Endothelial cell of umbilical vein (primary cell): ENCODE measurements around the gene SPRYD3. TPM values are rescaled to one million over a fixed set of nuclear protein-coding genes. Genes with fewer than 3 reads are reported as not detected.
"Not testable (repeated sequence)": the region's sequence is repeated elsewhere in the genome, so short reads cannot be mapped to it uniquely, and the experiment has no call there.

ENCODE experiments used
- BruUV-seq: library from RNA; stranded (reverse); fragments of 400-500 nt; replicated peaks from 2 replicates; lab custom pipeline; 2021; lab: Mats Ljungman, UMichigan
- CTCF ChIA-PET: fragments of 300-600, 350-600 bp; sonication (Branson Sonifier 250); formaldehyde crosslinking; loops from one replicate; lab custom pipeline; 2021; ENCODE audit warnings: antibody characterized with exemption, inconsistent platforms; lab: Charles Lee
- POLR2A ChIA-PET: fragments of 300-600, 350-600 bp; sonication (Branson Sonifier 250); formaldehyde crosslinking; loops from one replicate; lab custom pipeline; 2021; ENCODE audit warnings: antibody characterized with exemption, inconsistent platforms; lab: Charles Lee
- DNase-seq: peaks from one replicate; pipeline ENCODE4 v3.0.0-alpha.2; 2011; ENCODE audit warnings: low read depth, low spot score
- FAIRE-seq: peaks from 2 replicates; lab custom pipeline; 2011; peaks lifted over from hg19 to GRCh38; lab: Jason Lieb, UNC
- H2AFZ ChIP-seq: 2 replicates; pipeline ENCODE4 v1.6.0; 2012; ENCODE audit warnings: low read depth, low read length, control low read depth, inconsistent platforms
- H3K27ac ChIP-seq: 2 replicates; pipeline ENCODE4 v1.5.1; 2011; ENCODE audit warnings: low read depth, mild to moderate bottlenecking, control low read depth, low read length, moderate library complexity; ENCODE audit not compliant: insufficient read depth
- H3K27me3 ChIP-seq, 2 experiments: 2 replicates each; pipeline versions ENCODE4 v1.6.0 to v1.6.1; 2011; ENCODE audit warnings: low read length in 2 of 2, mixed read lengths in 1 of 2; ENCODE audit not compliant: control insufficient read depth in 2 of 2, insufficient read depth in 2 of 2
- H3K36me3 ChIP-seq, 2 experiments: 2 replicates in 1 of 2; 3 replicates in 1 of 2; pipeline ENCODE4 v1.5.1; 2011; ENCODE audit warnings: low read length in 2 of 2, mild to moderate bottlenecking in 1 of 2, moderate library complexity in 1 of 2; ENCODE audit not compliant: control insufficient read depth in 2 of 2, insufficient read depth in 2 of 2; ENCODE audit errors: extremely low read depth in 1 of 2
- H3K4me1 ChIP-seq: 3 replicates; pipeline ENCODE4 v1.5.1; 2011; ENCODE audit warnings: mild to moderate bottlenecking, low read length; ENCODE audit not compliant: control insufficient read depth, insufficient read depth; ENCODE audit errors: extremely low read depth
- H3K4me2 ChIP-seq: 2 replicates; pipeline ENCODE4 v1.6.1; 2011; ENCODE audit warnings: low read length, control low read depth, mixed read lengths; ENCODE audit not compliant: insufficient read depth
- H3K4me3 ChIP-seq, 3 experiments: fragments of 200-600 bp in 1 of 3; sonication (generic), shearing (Covaris generic) in 1 of 3; replicated peaks in 1 of 3; 2 replicates each; pipeline ENCODE4 v1.5.1; 2011 to 2016; ENCODE audit warnings: control low read depth in 3 of 3, low read length in 3 of 3, mild to moderate bottlenecking in 2 of 3, inconsistent platforms in 1 of 3, low read depth in 1 of 3, moderate library complexity in 1 of 3; ENCODE audit not compliant: insufficient read depth in 1 of 3
- H3K79me2 ChIP-seq: 2 replicates; pipeline ENCODE4 v1.6.0; 2012; ENCODE audit warnings: low read length, inconsistent platforms; ENCODE audit not compliant: control insufficient read depth, insufficient read depth
- H3K9ac ChIP-seq: replicated peaks from 2 replicates; pipeline ENCODE3; 2011; ENCODE audit warnings: low read length, control low read depth; ENCODE audit not compliant: insufficient read depth; ENCODE audit errors: extremely low read depth
- H3K9me1 ChIP-seq: replicated peaks from 3 replicates; pipeline ENCODE4 v1.6.0; 2011; ENCODE audit warnings: mild to moderate bottlenecking, low read length; ENCODE audit not compliant: control insufficient read depth, insufficient read depth; ENCODE audit errors: extremely low read depth
- H3K9me3 ChIP-seq: replicated peaks from 2 replicates; pipeline ENCODE4 v1.5.1; 2012; ENCODE audit warnings: low read length, inconsistent platforms; ENCODE audit not compliant: control insufficient read depth, insufficient read depth
- H4K20me1 ChIP-seq: replicated peaks from 2 replicates; pipeline ENCODE3; 2011; ENCODE audit warnings: mild to moderate bottlenecking, low read length; ENCODE audit not compliant: control insufficient read depth, insufficient read depth; ENCODE audit errors: extremely low read depth
- CTCF ChIP-seq, 2 donors: IDR thresholded peaks; 1 replicate in 1 of 2; 2 replicates in 1 of 2; pipeline ENCODE4 v1.5.1; 2011; ENCODE audit warnings: low read length in 2 of 2, mild to moderate bottlenecking in 2 of 2, moderate library complexity in 2 of 2, control low read depth in 1 of 2, inconsistent platforms in 1 of 2, low read depth in 1 of 2; ENCODE audit not compliant: insufficient read depth in 1 of 2; ENCODE audit errors: extremely low read depth in 1 of 2
- EZH2 ChIP-seq: IDR thresholded peaks from 2 replicates; pipeline ENCODE4 v1.6.1; 2012; ENCODE audit warnings: borderline replicate concordance, low read depth, mild to moderate bottlenecking, moderate library complexity, low read length, inconsistent platforms; ENCODE audit not compliant: severe bottlenecking
- FOS ChIP-seq: IDR thresholded peaks from 2 replicates; pipeline ENCODE4 v1.6.1; 2011; ENCODE audit warnings: mild to moderate bottlenecking, low read length, moderate library complexity, borderline replicate concordance; ENCODE audit not compliant: insufficient read depth
- GATA2 ChIP-seq: IDR thresholded peaks from 2 replicates; pipeline ENCODE4 v1.7.0; 2011; ENCODE audit warnings: low read depth, mild to moderate bottlenecking, moderate library complexity, mixed read lengths, low read length; ENCODE audit not compliant: insufficient read length, insufficient read depth
- JUN ChIP-seq: IDR thresholded peaks from 2 replicates; pipeline ENCODE4 v1.6.1; 2011; ENCODE audit warnings: borderline replicate concordance, low read depth; ENCODE audit not compliant: insufficient read length, insufficient read depth
- MYC ChIP-seq: IDR thresholded peaks from one replicate; pipeline ENCODE4 v1.6.1; 2011; ENCODE audit warnings: mild to moderate bottlenecking, low read depth, low read length
- POLR2A ChIP-seq: IDR thresholded peaks from 2 replicates; pipeline ENCODE4 v1.6.1; 2012; ENCODE audit warnings: low read depth, mild to moderate bottlenecking, control low read depth, low read length
- POLR2AphosphoS5 ChIP-seq: IDR thresholded peaks from 2 replicates; pipeline ENCODE4 v1.6.1; 2012; ENCODE audit warnings: low read depth, mild to moderate bottlenecking, control low read depth, low read length, moderate library complexity; ENCODE audit not compliant: insufficient read depth
- dilution Hi-C: fragments of 300-500 bp; cut with MboI; formaldehyde crosslinking; loops from one replicate; pipeline ENCODE4 v1.15.0; 2019; ENCODE audit warnings: low sequenced_read_pairs; ENCODE audit not compliant: extremely low pct_ligation_motif_present
- intact Hi-C: fragments of 100-400 bp; cut with micrococcal nuclease; formaldehyde crosslinking; loops from one replicate; pipeline ENCODE4 v1.10.0; 2022
- polyA plus RNA-seq, 4 experiments: library from polyadenylated mRNA; depleted of rRNA in 3 of 4; stranded (reverse) in 3 of 4; unstranded in 1 of 4; fragments of >200 nt; gene quantifications; 2 replicates each; pipeline versions ENCODE4 v1.2.1 to v1.2.3, GENCODE V29; 2011 to 2012; ENCODE audit warnings: missing spikeins in 1 of 4
- total RNA-seq: library from RNA; stranded (reverse); gene quantifications from 2 replicates; pipeline ENCODE4 v1.2.3, GENCODE V29; 2021
- TF ChIP-seq, protein P1 (sequence below): IDR thresholded peaks from 2 replicates; pipeline ENCODE4 v1.6.1; 2011; ENCODE audit not compliant: insufficient read depth, insufficient read length

SPRYD3 gene
- total and polyA plus RNA-seq, 2 donors (not counting 3 experiments of a cell fraction or from before 2014, with no cell fraction given): 38.6 to 39.2 TPM

- DNase-seq (no peak), FAIRE-seq (peak; percentile 18)
- CTCF ChIA-PET: interaction anchor here (1.2 kb wide), 1 partner anchor 31 kb away, joined by 3 read pairs; no protein-coding TSS in a partner anchor
- Histone ChIP-seq H3K36me3 (peaks cover 39 to 42% of the 10 kb centered on the region in 2 experiments), H3K27me3 (no peaks in the 10 kb centered on the region), H3K79me2 (peaks cover 9% of the 10 kb centered on the region), H2AFZ (no peak overlapping the region), H3K4me2 (no peak overlapping the region), H3K9ac (no peak overlapping the region), H3K4me3 (no peak overlapping the region), H4K20me1 (no peaks in the 10 kb centered on the region), H3K4me1 (peaks cover 23% of the 10 kb centered on the region), H3K9me3 (no peaks in the 10 kb centered on the region), H3K27ac (no peak overlapping the region), H3K9me1 (no peaks in the 10 kb centered on the region)
- TF ChIP-seq MYC (no peak), GATA2 (no peak), JUN (no peak), CTCF (IDR thresholded peaks at IDR 0.05; ENCODE audit: extremely low read depth in 1 of 2, insufficient read depth in 1 of 2, low read depth in 1 of 2, low read length in 2 of 2) (no peak), FOS (no peak), POLR2A (no peak), EZH2 (no peak), POLR2AphosphoS5 (no peak)
- TF ChIP-seq, protein P1, sequence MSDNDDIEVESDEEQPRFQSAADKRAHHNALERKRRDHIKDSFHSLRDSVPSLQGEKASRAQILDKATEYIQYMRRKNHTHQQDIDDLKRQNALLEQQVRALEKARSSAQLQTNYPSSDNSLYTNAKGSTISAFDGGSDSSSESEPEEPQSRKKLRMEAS: no peak
- POLR2A ChIA-PET: no interaction called here
- dilution Hi-C loops (no loop called here), intact Hi-C loops (no loop called here)
- no TSS peak for BruUV-seq
Observed at GRCh38 chr12:53034459-53034858, 44.7 kb downstream of the SPRYD3 start.

GRCh38 chr12:53033832-53034231 lies 45.4 kb downstream of the SPRYD3 start:
- DNase-seq, intact Hi-C loops, H3K79me2 ChIP-seq, H2AFZ ChIP-seq, BruUV-seq, H3K9me1 ChIP-seq, H3K9me3 ChIP-seq, H3K9ac ChIP-seq, H4K20me1 ChIP-seq, dilution Hi-C loops, H3K27ac ChIP-seq, H3K4me2 ChIP-seq, H3K27me3 ChIP-seq, FAIRE-seq, H3K4me3 ChIP-seq: not testable (repeated sequence)
- CTCF ChIA-PET: interaction anchor here (0.6 to 1.2 kb wide), 3 partner anchors 9 to 912 kb away, joined by 3 to 4 read pairs (median 3); no protein-coding TSS in a partner anchor
- H3K4me1 ChIP-seq: peaks cover 16% of the 10 kb centered on the region
- H3K36me3 ChIP-seq: peaks cover 38 to 40% of the 10 kb centered on the region in 2 experiments
- POLR2A ChIA-PET: interaction anchor here (0.6 kb wide), 1 partner anchor 46 kb away, joined by 4 read pairs; no protein-coding TSS in a partner anchor
